GM12873 (cell line): ENCODE data around the gene ACSBG1.

Experiments
- TF ChIP-seq, protein P1 (sequence below): IDR thresholded peaks from 2 replicates; pipeline ENCODE4 v1.5.1; 2012; ENCODE audit warnings: low read depth, mild to moderate bottlenecking, moderate library complexity, low read length, control low read depth; ENCODE audit not compliant: insufficient read depth; ENCODE audit errors: missing control alignments

ACSBG1 gene

DNA sequence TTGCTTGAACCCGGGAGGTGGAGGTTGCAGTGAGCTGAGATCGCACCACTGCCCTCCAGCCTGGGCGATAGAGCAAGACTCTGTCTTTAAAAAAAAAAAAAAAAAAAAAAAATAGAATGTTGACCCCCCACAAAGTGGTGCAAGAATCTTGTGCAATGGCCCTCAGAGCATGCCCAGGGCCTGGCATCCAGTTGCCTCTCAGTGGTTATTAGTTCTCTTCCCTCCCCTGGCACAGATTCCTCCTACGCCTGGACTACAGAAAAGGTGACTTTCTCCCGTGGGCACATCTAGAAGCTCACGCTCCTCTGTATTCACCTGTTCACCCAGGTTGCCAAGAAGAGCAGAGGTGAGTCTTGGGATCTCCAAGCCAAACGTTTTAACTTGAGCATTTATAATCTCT lies 36.7 kb downstream of the ACSBG1 start:
- TF ChIP-seq, protein P1, sequence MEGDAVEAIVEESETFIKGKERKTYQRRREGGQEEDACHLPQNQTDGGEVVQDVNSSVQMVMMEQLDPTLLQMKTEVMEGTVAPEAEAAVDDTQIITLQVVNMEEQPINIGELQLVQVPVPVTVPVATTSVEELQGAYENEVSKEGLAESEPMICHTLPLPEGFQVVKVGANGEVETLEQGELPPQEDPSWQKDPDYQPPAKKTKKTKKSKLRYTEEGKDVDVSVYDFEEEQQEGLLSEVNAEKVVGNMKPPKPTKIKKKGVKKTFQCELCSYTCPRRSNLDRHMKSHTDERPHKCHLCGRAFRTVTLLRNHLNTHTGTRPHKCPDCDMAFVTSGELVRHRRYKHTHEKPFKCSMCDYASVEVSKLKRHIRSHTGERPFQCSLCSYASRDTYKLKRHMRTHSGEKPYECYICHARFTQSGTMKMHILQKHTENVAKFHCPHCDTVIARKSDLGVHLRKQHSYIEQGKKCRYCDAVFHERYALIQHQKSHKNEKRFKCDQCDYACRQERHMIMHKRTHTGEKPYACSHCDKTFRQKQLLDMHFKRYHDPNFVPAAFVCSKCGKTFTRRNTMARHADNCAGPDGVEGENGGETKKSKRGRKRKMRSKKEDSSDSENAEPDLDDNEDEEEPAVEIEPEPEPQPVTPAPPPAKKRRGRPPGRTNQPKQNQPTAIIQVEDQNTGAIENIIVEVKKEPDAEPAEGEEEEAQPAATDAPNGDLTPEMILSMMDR = no peak

DNA sequence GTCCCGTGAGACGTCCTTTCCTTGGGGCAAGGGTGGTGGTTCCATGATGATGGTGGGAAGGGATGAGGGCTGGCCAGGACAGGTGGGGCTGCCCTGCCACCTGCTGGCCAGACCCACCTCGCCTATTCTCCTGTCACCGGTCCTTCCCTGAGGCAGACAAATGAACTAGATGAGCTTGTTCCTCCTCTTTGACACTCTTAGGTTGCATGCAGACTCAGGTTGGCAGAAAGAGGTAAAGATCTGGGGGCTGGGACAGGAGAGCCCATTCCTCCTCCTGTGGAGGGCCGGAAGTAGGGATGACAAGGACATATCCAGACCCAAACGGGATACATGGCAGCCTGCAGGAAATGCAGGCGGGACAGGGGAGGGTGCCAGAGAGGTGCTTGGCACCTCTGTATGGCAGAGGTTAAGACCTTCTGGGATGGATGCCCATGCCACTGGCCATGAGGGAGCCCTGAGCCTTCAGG lies 38.6 kb downstream of the ACSBG1 start:
- TF ChIP-seq, protein P1 = peak; percentile 91

- TF ChIP-seq, protein P1 = no peak
These were observed 39.8 kb downstream of the ACSBG1 start for GRCh38 chr15:78194568-78194925.

- TF ChIP-seq, protein P1 = no peak
These were observed 40.4 kb downstream of the ACSBG1 start for GRCh38 chr15:78193731-78194567.

GRCh38 chr15:78192826-78193594 lies 41.4 kb downstream of the ACSBG1 start:
- TF ChIP-seq, protein P1 = no peak

DNA sequence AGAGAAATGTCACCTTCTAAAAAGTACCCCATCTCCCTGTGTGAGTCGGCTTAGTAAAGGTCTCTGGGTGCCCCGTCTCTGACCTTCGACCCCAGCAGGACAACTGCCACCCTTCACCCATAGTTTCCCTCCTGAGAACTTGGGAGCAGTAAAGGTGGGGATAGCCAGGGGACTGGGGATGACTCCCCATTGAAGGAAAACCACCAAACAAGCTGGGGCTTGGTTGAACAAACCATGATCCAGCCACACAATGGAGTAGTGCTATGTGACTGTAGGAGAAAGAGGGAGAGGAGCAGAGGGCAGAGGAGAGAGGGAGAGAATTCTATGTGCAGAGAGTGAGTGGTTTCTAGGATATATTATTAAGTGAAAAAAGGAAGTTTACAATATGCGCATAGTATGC lies 51.5 kb downstream of the ACSBG1 start:
- TF ChIP-seq, protein P1 = no peak

DNA sequence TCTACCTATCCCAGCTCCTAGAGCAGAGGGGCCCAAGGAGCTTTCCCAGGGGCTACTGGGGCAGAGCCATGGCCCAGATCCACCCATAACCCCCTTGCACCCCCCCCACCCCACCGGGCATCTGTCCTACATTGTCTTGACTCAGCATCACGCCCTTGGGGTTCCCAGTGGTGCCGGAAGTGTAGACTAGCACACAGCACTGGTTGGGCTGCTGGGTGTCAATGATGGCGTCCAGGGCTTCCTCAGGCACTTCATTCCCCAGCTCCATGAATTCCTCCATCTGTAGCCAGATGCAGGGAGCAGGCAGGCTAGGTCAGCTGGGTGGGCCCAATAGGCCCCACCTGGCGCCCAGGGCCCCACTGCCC lies 52.0 kb downstream of the ACSBG1 start:
- TF ChIP-seq, protein P1 = no peak
